Femur (tissue), 1 donor: ENCODE data around the gene DYNC2H1.
A peak's percentile ranks its signal among the peaks of the same experiment; 100 is the strongest.

Experiments
- DNase-seq: peaks from one replicate; pipeline ENCODE4 v3.0.0-alpha.2; 2017

DYNC2H1 gene, protein sequence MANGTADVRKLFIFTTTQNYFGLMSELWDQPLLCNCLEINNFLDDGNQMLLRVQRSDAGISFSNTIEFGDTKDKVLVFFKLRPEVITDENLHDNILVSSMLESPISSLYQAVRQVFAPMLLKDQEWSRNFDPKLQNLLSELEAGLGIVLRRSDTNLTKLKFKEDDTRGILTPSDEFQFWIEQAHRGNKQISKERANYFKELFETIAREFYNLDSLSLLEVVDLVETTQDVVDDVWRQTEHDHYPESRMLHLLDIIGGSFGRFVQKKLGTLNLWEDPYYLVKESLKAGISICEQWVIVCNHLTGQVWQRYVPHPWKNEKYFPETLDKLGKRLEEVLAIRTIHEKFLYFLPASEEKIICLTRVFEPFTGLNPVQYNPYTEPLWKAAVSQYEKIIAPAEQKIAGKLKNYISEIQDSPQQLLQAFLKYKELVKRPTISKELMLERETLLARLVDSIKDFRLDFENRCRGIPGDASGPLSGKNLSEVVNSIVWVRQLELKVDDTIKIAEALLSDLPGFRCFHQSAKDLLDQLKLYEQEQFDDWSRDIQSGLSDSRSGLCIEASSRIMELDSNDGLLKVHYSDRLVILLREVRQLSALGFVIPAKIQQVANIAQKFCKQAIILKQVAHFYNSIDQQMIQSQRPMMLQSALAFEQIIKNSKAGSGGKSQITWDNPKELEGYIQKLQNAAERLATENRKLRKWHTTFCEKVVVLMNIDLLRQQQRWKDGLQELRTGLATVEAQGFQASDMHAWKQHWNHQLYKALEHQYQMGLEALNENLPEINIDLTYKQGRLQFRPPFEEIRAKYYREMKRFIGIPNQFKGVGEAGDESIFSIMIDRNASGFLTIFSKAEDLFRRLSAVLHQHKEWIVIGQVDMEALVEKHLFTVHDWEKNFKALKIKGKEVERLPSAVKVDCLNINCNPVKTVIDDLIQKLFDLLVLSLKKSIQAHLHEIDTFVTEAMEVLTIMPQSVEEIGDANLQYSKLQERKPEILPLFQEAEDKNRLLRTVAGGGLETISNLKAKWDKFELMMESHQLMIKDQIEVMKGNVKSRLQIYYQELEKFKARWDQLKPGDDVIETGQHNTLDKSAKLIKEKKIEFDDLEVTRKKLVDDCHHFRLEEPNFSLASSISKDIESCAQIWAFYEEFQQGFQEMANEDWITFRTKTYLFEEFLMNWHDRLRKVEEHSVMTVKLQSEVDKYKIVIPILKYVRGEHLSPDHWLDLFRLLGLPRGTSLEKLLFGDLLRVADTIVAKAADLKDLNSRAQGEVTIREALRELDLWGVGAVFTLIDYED (N-terminal part only)

DNA sequence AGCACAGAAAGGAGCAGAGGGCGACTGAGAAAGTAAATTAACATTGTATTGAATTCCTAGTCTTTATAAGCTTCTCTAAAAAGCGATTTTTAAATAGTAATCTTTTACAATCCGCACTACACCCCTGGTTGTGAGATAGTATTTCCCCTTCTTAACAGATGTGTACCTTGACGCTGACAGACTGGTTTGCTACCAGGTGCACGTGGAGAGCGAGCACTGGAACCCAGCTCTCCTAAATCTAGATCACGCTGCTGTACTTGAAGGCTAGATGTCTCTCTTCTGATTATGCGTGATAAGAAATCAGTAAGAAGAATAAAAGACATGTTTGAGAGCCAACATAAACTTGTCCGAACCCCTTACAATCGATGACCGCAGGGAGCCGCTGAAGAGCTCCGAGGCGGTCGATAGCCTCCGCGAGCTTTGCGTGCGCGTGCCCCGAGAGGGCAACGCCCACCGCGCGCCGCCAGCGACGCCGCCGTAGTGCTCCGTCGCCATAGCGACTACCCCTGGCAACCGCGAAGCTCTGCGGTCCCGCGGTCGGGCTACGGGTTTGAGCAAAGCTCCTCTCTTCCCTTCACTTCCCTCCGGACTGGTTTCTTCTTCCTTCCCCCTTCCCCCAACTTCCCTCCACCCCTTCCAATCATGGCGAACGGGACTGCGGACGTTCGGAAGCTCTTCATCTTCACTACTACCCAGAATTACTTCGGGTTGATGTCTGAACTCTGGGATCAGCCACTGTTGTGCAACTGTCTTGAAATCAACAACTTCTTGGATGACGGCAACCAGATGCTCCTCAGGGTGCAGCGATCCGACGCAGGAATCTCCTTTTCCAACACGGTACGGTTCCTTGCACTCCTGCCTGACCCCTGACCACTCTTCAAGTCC, at the start of gene DYNC2H1:
DYNC2H1 (plus strand) TSS at position 494 of the 885 bp plus-strand sequence; CDS start at position 643, 149 bp downstream.
- peak; percentile 94 for DNase-seq

GRCh38 chr11:103061656-103062055, 47.6 kb upstream of the DYNC2H1 start:
- no peak for DNase-seq

GRCh38 chr11:103067118-103067517, 42.1 kb upstream of the DYNC2H1 start:
- no peak for DNase-seq

- no peak for DNase-seq
Observed at GRCh38 chr11:103069367-103069766, 39.9 kb upstream of the DYNC2H1 start.

- no peak for DNase-seq
Observed at GRCh38 chr11:103070142-103070541, 39.1 kb upstream of the DYNC2H1 start.

DNA sequence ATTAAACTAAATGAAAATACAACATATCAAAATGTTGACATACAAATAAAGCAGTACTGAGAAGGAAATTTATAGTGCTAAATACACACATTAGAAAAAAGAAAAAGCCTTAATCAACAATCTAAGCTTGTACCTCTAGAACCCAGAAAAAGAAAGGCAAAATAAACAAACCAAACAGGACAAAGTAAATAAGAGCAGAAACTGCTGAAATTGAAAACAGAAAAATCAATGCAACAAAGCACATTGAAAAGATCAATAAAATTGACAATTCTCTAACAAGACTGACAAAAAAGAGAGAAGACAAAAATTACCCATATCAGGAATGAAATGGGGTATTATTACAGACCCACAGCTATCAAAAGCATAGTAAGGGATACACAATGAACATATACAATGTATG, 38.2 kb upstream of the DYNC2H1 start:
- DNase-seq: no peak

DNA sequence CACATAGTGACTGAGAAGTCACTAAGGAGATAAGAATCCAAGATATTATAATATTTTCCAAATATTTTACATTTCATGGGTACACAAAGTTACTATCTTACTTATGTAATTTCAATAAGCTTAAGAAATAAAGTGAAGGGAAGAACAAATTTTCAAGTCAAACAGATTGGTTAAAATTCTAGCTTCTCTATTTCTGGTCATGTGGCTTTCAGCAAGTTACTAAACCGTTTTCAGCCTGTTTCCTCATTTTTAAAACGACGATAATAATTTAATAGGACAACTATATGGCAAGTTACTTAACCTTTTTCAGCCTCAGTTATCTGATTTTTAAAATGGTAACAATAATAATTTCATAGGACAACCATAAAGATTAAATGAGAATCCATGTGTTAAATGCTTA, 32.9 kb upstream of the DYNC2H1 start:
- no peak for DNase-seq

- no peak for DNase-seq
Observed at GRCh38 chr11:103077554-103077953, 31.7 kb upstream of the DYNC2H1 start.

GRCh38 chr11:103078710-103079109, 30.5 kb upstream of the DYNC2H1 start:
- no peak for DNase-seq

DNA sequence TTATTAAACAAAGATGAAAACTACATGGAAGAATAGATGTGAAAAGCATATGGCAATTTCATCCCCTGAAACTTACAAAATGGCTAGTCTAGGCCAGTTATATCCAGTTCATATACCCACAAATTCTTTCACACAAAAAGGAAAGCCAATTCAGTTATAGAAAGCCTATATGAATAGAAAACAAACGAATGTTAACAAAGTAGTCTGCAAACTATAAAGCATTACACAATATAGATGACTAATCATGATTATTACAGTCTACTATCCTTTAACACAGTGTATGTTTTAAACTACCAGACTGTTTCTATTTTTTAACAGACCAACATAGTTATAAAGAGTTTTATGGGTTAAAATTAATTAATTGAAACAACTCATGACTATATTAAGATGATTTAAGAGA, 29.4 kb upstream of the DYNC2H1 start:
- DNase-seq: no peak

DNA sequence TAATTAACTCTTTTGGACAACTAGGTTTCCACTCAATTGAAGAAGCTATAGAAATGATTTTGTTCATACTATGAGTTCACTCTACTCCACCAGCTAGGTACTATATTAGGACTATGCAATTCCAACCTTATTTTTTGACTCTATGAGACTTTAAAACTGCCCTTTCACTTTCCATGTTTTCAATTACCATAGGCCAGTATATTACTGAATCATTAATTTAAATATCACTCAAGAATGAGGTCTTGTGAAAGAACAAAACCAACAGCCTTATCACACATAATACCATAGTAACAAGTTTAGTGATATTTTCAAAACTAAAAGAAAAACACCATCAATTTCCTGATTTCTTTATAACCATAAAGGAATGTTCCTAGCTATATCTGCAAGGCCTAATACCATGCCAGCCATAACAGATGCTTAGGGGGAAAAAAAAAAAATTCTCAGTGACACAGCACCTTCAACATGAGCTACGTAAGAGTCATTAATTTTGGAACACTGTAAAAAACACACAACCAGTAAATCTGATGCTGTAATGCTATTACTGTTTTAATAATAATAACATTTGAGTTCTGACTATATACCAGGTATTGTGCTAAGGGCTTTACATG, 23.4 kb upstream of the DYNC2H1 start:
- no peak for DNase-seq

DNA sequence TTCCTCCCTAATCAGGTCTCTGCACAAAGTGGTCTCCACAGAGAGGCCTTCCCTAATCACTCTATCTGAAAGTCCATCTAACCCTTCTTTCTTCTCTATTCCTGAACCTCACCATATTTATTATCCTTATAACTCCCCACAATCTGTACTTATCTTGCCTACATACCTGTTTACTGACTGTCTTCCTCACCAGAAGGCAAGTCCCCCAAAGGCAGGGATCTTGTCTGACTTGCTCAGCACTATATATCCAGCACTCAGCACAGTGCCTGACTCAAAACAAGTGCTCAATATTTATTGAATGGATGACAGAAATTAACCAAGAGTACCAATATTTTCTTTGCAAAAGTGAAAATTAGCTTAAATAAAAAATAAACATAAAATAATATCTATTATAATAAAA, 22.8 kb upstream of the DYNC2H1 start:
- DNase-seq: no peak

DNA sequence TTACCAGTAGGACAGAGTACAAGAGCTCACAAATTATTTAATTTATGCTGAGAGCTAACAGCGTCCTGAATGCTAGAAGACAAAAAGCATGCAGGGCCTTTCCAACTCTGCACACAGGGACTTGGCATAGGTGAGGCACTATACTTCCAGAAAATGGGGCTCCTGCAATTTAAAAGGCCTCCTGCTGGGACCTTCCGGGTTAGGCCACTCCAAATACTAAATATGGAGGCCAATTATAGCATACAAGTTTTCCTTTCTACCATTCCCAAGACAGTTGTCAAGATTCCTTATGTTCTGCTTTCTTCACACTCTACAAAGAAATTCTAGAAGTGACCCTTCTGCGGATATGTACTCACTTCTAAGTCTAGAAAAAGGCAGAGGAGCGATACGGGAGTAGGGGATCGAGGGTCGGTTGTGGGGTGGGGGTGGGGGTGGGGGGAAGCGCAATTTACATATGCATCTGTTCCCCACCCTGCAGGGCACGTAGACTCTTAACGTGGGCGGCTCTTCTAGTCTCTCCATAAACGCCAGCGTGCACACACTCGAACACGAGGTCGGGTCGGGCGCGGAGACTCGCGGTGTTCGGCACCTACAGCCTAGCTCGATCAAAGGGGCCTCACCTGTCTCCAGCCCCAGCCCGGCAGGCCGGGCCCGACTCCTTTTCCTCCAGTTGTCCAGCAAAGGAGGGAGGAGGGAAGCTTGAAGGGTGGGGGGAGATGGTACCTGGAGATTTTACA, 18.0 kb upstream of the DYNC2H1 start:
- DNase-seq: peak; percentile 54

- peak; percentile 98 for DNase-seq
Observed at GRCh38 chr11:103091801-103092524, 17.3 kb upstream of the DYNC2H1 start, which contains the start of gene DCUN1D5. DCUN1D5 (minus strand) TSS chr11:103092160; CDS start chr11:103091872, 288 bp downstream.

GRCh38 chr11:103097279-103097678, 11.9 kb upstream of the DYNC2H1 start:
- no peak for DNase-seq

- peak; percentile 21 for DNase-seq
Observed at GRCh38 chr11:103109818-103110388, 677 bp downstream of the DYNC2H1 start.

GRCh38 chr11:103110391-103110790, 1.2 kb downstream of the DYNC2H1 start:
- no peak for DNase-seq

- no peak for DNase-seq
Observed at GRCh38 chr11:103111400-103111799, 2.2 kb downstream of the DYNC2H1 start.

DNA sequence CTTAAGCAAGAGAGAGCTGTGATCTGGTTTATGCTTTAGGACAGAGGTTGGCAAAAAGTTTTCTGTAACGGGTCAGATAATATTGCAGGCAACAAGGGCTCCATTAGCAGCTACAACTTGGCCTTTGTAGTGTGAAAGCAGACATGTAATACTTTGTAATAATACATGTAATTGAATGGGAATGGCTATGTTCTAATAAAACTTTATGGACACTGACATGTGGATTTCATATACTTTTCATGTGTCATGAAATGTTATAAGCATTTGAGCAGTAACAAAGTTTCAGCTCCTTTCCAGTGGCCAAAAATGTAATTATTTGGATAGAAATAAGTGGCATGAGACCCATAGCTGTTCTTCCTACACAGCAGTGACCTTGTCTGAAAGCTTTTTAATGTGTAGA, 3.1 kb downstream of the DYNC2H1 start:
- DNase-seq: no peak

GRCh38 chr11:103114836-103115235, 5.6 kb downstream of the DYNC2H1 start:
- no peak for DNase-seq
